Neural cell (in vitro differentiated cells): Measurements from ENCODE around the gene TBC1D32. TPM values are rescaled to one million over a fixed set of nuclear protein-coding genes. Genes with fewer than 3 reads are reported as not detected.
"Not testable (repeated sequence)": the region's sequence is repeated elsewhere in the genome, so short reads cannot be mapped to it uniquely, and the experiment has no call there.

Experiments used
- H2AFZ ChIP-seq: fragments of 200-600, 300-800 bp; sonication (generic), shearing (Covaris generic); 2 replicates; pipeline ENCODE4 v1.6.0; 2014; ENCODE audit warnings: low read depth, mild to moderate bottlenecking, antibody characterized with exemption, low read length, moderate library complexity
- H3F3A ChIP-seq: fragments of 200-600 bp; shearing (Covaris generic); 2 replicates; pipeline ENCODE4 v1.6.1; 2016; ENCODE audit warnings: mild to moderate bottlenecking, moderate library complexity, mixed read lengths, antibody characterized with exemption, low read length; ENCODE audit not compliant: insufficient read depth, poor library complexity, severe bottlenecking
- H3K27ac ChIP-seq: fragments of 200-600, 300-800 bp; sonication (generic), shearing (Covaris generic); 2 replicates; pipeline ENCODE4 v1.5.1; 2014; ENCODE audit warnings: mild to moderate bottlenecking, low read length, moderate library complexity
- H3K27me3 ChIP-seq: fragments of 300-800, 200-600 bp; sonication (generic), shearing (Covaris generic); 2 replicates; pipeline ENCODE4 v1.6.0; 2014; ENCODE audit warnings: mild to moderate bottlenecking, low read depth, low read length, moderate library complexity; ENCODE audit not compliant: insufficient read depth
- H3K36me3 ChIP-seq: fragments of 300-800, 200-600 bp; sonication (generic), shearing (Covaris generic); 2 replicates; pipeline ENCODE4 v1.5.1; 2014; ENCODE audit warnings: mild to moderate bottlenecking, antibody characterized with exemption, low read length, moderate library complexity; ENCODE audit not compliant: insufficient read depth
- H3K4me2 ChIP-seq: fragments of 300-800, 200-600 bp; sonication (generic), shearing (Covaris generic); 2 replicates; pipeline ENCODE4 v1.6.0; 2014; ENCODE audit warnings: mild to moderate bottlenecking, low read length
- H3K4me3 ChIP-seq: fragments of 300-800, 200-600 bp; sonication (generic), shearing (Covaris generic); 2 replicates; pipeline ENCODE4 v1.5.1; 2014; ENCODE audit warnings: mild to moderate bottlenecking, low read length, moderate library complexity
- H3K79me2 ChIP-seq: fragments of 200-600 bp; shearing (Covaris generic); replicated peaks from 2 replicates; pipeline ENCODE4 v1.6.0; 2014; ENCODE audit warnings: mild to moderate bottlenecking, low read length, moderate library complexity; ENCODE audit not compliant: insufficient read depth
- H3K9ac ChIP-seq: fragments of 300-800, 200-600 bp; sonication (generic), shearing (Covaris generic); 2 replicates; pipeline ENCODE4 v1.6.1; 2016; ENCODE audit warnings: mild to moderate bottlenecking, low read length, mixed read lengths
- H3K9me2 ChIP-seq: fragments of 200-600 bp; shearing (Covaris generic); 2 replicates; pipeline ENCODE4 v1.6.1; 2016; ENCODE audit warnings: mild to moderate bottlenecking, low read length, mixed read lengths; ENCODE audit not compliant: insufficient read depth
- H3K9me3 ChIP-seq: fragments of 200-600, 300-800 bp; sonication (generic), shearing (Covaris generic); 2 replicates; pipeline ENCODE4 v1.6.1; 2016; ENCODE audit warnings: mild to moderate bottlenecking, mixed run types, low read length, moderate library complexity, mixed read lengths
- H4K20me1 ChIP-seq: fragments of 200-600 bp; shearing (Covaris generic); 2 replicates; pipeline ENCODE4 v1.6.1; 2016; ENCODE audit warnings: mild to moderate bottlenecking, mixed run types; ENCODE audit not compliant: insufficient read depth
- EP300 ChIP-seq: fragments of 450-650 bp; conservative IDR thresholded peaks from 2 replicates; pipeline ENCODE4 v1.6.1; 2014; ENCODE audit warnings: antibody characterized with exemption, mild to moderate bottlenecking, moderate library complexity; ENCODE audit not compliant: poor library complexity, severe bottlenecking
- EZH2 ChIP-seq: fragments of 200-600, 300-800 bp; shearing (Covaris generic), sonication (generic); IDR thresholded peaks from 2 replicates; pipeline ENCODE4 v1.6.1; 2014; ENCODE audit warnings: antibody characterized with exemption, low read length, borderline replicate concordance, mild to moderate bottlenecking; ENCODE audit not compliant: insufficient read depth, poor library complexity, severe bottlenecking
- MXI1 ChIP-seq: fragments of 450-650 bp; conservative IDR thresholded peaks from 2 replicates; pipeline ENCODE4 v1.6.1; 2014; ENCODE audit warnings: antibody characterized with exemption, mild to moderate bottlenecking; ENCODE audit not compliant: poor library complexity, severe bottlenecking
- POLR2AphosphoS5 ChIP-seq: IDR thresholded peaks from 2 replicates; pipeline ENCODE4 v1.6.1; 2012
- RAD21 ChIP-seq: fragments of 450-650 bp; conservative IDR thresholded peaks from 2 replicates; pipeline ENCODE4 v1.6.1; 2014; ENCODE audit warnings: antibody characterized with exemption, mild to moderate bottlenecking, moderate library complexity
- SMC3 ChIP-seq: fragments of 450-650 bp; conservative IDR thresholded peaks from 2 replicates; pipeline ENCODE4 v1.6.1; 2014; ENCODE audit warnings: antibody characterized with exemption, mild to moderate bottlenecking, moderate library complexity; ENCODE audit not compliant: poor library complexity
- TAF1 ChIP-seq: IDR thresholded peaks from 2 replicates; pipeline ENCODE4 v1.6.1; 2012; ENCODE audit warnings: low read depth
- polyA plus RNA-seq: library from polyadenylated mRNA; depleted of rRNA; stranded (reverse); fragments of >200 nt; gene quantifications from 2 replicates; pipeline ENCODE4 v1.2.3, GENCODE V29; 2014
- TF ChIP-seq, protein P1 (sequence below): fragments of 450-650 bp; IDR thresholded peaks from 2 replicates; pipeline ENCODE4 v1.5.1; 2014; ENCODE audit warnings: antibody characterized with exemption, mild to moderate bottlenecking, moderate library complexity; ENCODE audit not compliant: poor library complexity, severe bottlenecking
- TF ChIP-seq, protein P2 (sequence below): IDR thresholded peaks from 2 replicates; pipeline ENCODE4 v1.6.1; 2012; ENCODE audit warnings: borderline replicate concordance

TBC1D32 gene
- polyA plus RNA-seq, 1 donor from 2014 or later, result 33.2 TPM

DNA sequence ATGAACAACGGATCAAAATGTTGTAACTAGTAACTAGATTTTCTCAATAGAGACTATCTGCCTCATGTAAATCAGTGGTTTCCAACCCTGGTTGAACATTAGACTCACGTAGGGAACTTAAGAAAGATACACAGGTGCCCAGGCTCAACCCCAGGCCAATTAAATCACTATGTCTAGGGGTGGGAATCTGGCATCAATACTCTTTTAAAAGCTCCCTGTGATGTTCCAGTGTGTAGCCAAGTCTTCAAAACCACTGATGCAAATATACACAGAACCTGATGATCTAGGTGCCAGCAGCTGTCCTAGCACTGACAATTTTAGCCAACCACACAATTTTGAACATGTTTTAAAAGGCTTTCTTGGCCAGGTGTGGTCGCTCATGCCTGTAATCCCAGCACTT, 128.7 kb downstream of the TBC1D32 start:
- no peak overlapping the region for H3K4me2 ChIP-seq
- H3K9me3 ChIP-seq, result no peaks in the 10 kb centered on the region
- H3K4me3 ChIP-seq, result no peak overlapping the region
- H3K9ac ChIP-seq, result no peak overlapping the region
- no peak overlapping the region for H3K27ac ChIP-seq
- H4K20me1 ChIP-seq, result no peaks in the 10 kb centered on the region
- no peaks in the 10 kb centered on the region for H3F3A ChIP-seq
- H3K79me2 ChIP-seq, result no peaks in the 10 kb centered on the region
- H3K9me2 ChIP-seq, result no peaks in the 10 kb centered on the region
- TF ChIP-seq POLR2AphosphoS5 (no peak), MXI1 (no peak), EP300 (no peak), TAF1 (no peak), SMC3 (no peak), EZH2 (no peak), RAD21 (no peak)
- TF ChIP-seq, protein P1, sequence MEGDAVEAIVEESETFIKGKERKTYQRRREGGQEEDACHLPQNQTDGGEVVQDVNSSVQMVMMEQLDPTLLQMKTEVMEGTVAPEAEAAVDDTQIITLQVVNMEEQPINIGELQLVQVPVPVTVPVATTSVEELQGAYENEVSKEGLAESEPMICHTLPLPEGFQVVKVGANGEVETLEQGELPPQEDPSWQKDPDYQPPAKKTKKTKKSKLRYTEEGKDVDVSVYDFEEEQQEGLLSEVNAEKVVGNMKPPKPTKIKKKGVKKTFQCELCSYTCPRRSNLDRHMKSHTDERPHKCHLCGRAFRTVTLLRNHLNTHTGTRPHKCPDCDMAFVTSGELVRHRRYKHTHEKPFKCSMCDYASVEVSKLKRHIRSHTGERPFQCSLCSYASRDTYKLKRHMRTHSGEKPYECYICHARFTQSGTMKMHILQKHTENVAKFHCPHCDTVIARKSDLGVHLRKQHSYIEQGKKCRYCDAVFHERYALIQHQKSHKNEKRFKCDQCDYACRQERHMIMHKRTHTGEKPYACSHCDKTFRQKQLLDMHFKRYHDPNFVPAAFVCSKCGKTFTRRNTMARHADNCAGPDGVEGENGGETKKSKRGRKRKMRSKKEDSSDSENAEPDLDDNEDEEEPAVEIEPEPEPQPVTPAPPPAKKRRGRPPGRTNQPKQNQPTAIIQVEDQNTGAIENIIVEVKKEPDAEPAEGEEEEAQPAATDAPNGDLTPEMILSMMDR, result no peak
- TF ChIP-seq, protein P2, sequence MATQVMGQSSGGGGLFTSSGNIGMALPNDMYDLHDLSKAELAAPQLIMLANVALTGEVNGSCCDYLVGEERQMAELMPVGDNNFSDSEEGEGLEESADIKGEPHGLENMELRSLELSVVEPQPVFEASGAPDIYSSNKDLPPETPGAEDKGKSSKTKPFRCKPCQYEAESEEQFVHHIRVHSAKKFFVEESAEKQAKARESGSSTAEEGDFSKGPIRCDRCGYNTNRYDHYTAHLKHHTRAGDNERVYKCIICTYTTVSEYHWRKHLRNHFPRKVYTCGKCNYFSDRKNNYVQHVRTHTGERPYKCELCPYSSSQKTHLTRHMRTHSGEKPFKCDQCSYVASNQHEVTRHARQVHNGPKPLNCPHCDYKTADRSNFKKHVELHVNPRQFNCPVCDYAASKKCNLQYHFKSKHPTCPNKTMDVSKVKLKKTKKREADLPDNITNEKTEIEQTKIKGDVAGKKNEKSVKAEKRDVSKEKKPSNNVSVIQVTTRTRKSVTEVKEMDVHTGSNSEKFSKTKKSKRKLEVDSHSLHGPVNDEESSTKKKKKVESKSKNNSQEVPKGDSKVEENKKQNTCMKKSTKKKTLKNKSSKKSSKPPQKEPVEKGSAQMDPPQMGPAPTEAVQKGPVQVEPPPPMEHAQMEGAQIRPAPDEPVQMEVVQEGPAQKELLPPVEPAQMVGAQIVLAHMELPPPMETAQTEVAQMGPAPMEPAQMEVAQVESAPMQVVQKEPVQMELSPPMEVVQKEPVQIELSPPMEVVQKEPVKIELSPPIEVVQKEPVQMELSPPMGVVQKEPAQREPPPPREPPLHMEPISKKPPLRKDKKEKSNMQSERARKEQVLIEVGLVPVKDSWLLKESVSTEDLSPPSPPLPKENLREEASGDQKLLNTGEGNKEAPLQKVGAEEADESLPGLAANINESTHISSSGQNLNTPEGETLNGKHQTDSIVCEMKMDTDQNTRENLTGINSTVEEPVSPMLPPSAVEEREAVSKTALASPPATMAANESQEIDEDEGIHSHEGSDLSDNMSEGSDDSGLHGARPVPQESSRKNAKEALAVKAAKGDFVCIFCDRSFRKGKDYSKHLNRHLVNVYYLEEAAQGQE, result no peak
- H3K36me3 ChIP-seq, result no peaks in the 10 kb centered on the region
- no peak overlapping the region for H2AFZ ChIP-seq
- no peaks in the 10 kb centered on the region for H3K27me3 ChIP-seq

DNA sequence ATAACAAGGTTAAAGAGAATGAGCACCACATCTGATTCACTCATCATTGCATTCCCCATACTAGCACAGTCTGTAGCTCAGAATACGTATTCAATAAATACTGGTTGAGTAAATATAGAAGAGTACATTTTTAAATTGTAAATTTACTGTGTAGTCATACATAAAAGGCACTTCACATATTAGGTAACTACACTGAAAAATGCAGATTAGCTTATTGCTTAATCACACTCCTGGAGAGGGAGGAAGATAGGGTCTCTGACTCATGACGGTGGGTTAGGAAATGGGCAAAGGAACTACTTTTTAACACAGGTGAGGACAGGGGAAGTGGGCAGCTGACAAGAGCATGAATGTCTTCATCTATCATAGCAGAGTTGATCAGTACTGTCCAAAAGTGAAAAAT, 133.2 kb downstream of the TBC1D32 start:
- H3K4me3 ChIP-seq, result no peak overlapping the region
- H3K9ac ChIP-seq, result no peak overlapping the region
- no peak overlapping the region for H3K4me2 ChIP-seq
- H3K9me2 ChIP-seq, result no peaks in the 10 kb centered on the region
- H3K79me2 ChIP-seq, result no peaks in the 10 kb centered on the region
- TF ChIP-seq, protein P2, result no peak
- TF ChIP-seq POLR2AphosphoS5 (no peak), MXI1 (no peak), EP300 (no peak), TAF1 (no peak), RAD21 (no peak), EZH2 (no peak)
- TF ChIP-seq, protein P1, result no peak
- H3K9me3 ChIP-seq, result no peaks in the 10 kb centered on the region
- H3K36me3 ChIP-seq, result no peaks in the 10 kb centered on the region
- no peak overlapping the region for H2AFZ ChIP-seq
- H3K27ac ChIP-seq, result no peak overlapping the region
- H3F3A ChIP-seq, result no peaks in the 10 kb centered on the region
- H4K20me1 ChIP-seq, result no peaks in the 10 kb centered on the region
- H3K27me3 ChIP-seq, result no peaks in the 10 kb centered on the region

DNA sequence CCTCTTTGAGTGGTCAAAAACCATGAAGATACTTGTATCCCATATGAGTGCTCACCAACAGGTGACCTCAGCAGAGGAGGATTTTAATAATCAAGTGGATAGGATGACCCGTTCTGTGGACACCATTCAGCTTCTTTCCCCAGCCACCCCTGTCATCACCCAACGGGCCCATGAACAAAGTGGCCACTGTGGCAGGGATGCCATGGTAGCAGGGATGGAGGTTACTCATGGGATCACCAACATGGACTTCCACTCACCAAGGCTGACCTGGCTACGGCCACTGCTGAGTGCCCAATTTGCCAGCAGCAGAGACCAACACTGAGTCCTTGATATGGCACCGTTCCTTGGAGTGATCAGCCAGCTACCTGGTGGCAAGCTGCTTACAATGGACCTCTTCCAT, 138.2 kb downstream of the TBC1D32 start:
- H3K27me3 ChIP-seq, H3K9ac ChIP-seq, H3F3A ChIP-seq, H4K20me1 ChIP-seq, H3K36me3 ChIP-seq, H3K27ac ChIP-seq, H3K79me2 ChIP-seq, H3K4me2 ChIP-seq, H3K9me3 ChIP-seq, H2AFZ ChIP-seq, H3K9me2 ChIP-seq, H3K4me3 ChIP-seq: not testable (repeated sequence)
